ENCODE data around the gene PLEKHN1.
"Not testable (repeated sequence)": the region's sequence is repeated elsewhere in the genome, so short reads cannot be mapped to it uniquely, and the experiment has no call there.

The PLEKHN1 gene

GRCh38 chr1:942411-942821 is 23.9 kb upstream of the PLEKHN1 start:
- DNase-seq (ENCODE audit: low read depth in 3 of 3) = no peak

- DNase-seq (ENCODE audit: low read depth in 3 of 3) = no peak
Observed at GRCh38 chr1:942864-943533, 23.3 kb upstream of the PLEKHN1 start.

GRCh38 chr1:943545-944340 is 22.5 kb upstream of the PLEKHN1 start:
- no peak for DNase-seq (ENCODE audit: low read depth in 3 of 3)

- DNase-seq (ENCODE audit: low read depth in 3 of 3) = no peak
Observed at GRCh38 chr1:944341-945325, 21.6 kb upstream of the PLEKHN1 start.

GRCh38 chr1:945688-946556 is 20.4 kb upstream of the PLEKHN1 start:
- DNase-seq (ENCODE audit: low read depth in 3 of 3) = no peak

GRCh38 chr1:946811-947210 is 19.5 kb upstream of the PLEKHN1 start:
- DNase-seq (ENCODE audit: low read depth in 3 of 3) = not testable (repeated sequence)

- DNase-seq (ENCODE audit: low read depth in 3 of 3) = no peak
Observed at GRCh38 chr1:947958-948357, 18.3 kb upstream of the PLEKHN1 start.

- DNase-seq (ENCODE audit: low read depth in 3 of 3) = no peak
Observed at GRCh38 chr1:950268-950667, 16.0 kb upstream of the PLEKHN1 start.

- DNase-seq (ENCODE audit: low read depth in 3 of 3) = no peak
Observed at GRCh38 chr1:950881-951280, 15.4 kb upstream of the PLEKHN1 start.

- DNase-seq (ENCODE audit: low read depth in 3 of 3) = no peak
Observed at GRCh38 chr1:951364-951763, 14.9 kb upstream of the PLEKHN1 start.

GRCh38 chr1:952201-952600 is 14.1 kb upstream of the PLEKHN1 start:
- DNase-seq (ENCODE audit: low read depth in 3 of 3) = no peak

GRCh38 chr1:952603-953002 is 13.7 kb upstream of the PLEKHN1 start:
- DNase-seq (ENCODE audit: low read depth in 3 of 3) = no peak

- DNase-seq (ENCODE audit: low read depth in 3 of 3) = no peak
Observed at GRCh38 chr1:953524-954320, 12.6 kb upstream of the PLEKHN1 start.

GRCh38 chr1:954927-955326 is 11.4 kb upstream of the PLEKHN1 start:
- DNase-seq (ENCODE audit: low read depth in 3 of 3) = no peak

- DNase-seq (ENCODE audit: low read depth in 3 of 3) = no peak
Observed at GRCh38 chr1:955474-955873, 10.8 kb upstream of the PLEKHN1 start.

GRCh38 chr1:956636-957035 is 9.6 kb upstream of the PLEKHN1 start:
- DNase-seq (ENCODE audit: low read depth in 3 of 3) = no peak

- peak; percentile 93 to 98 (median 98) for DNase-seq (ENCODE audit: low read depth in 3 of 3)
Observed at GRCh38 chr1:958823-959730, 7.2 kb upstream of the PLEKHN1 start, which contains the start of gene NOC2L. Gene NOC2L (minus strand): TSS chr1:959256. CDS start chr1:959240, 16 bp downstream.

GRCh38 chr1:959731-960362 is 6.4 kb upstream of the PLEKHN1 start:
- DNase-seq (ENCODE audit: low read depth in 3 of 3) = no peak

All from stimulated activated CD4-positive, alpha-beta T cell treated with anti-CD3 and anti-CD28 coated beads, TNF-alpha, amount 100 ng/mL, for 48 hours (primary cell).